Esophagus (tissue), 2 donors: Measurements from ENCODE around the gene SPEG. TPM values are rescaled to one million over a fixed set of nuclear protein-coding genes. Genes with fewer than 3 reads are reported as not detected.

Experiments used
- H3K27ac ChIP-seq, 2 donors: one replicate each; pipeline ENCODE4 v1.5.1; 2013; ENCODE audit warnings: low read depth in 2 of 2, mild to moderate bottlenecking in 2 of 2, inconsistent platforms in 1 of 2, low read length in 1 of 2, moderate library complexity in 1 of 2
- H3K27me3 ChIP-seq, 2 donors: one replicate each; pipeline ENCODE4 v1.6.1; 2013; ENCODE audit warnings: low read length in 2 of 2, control low read depth in 1 of 2, mild to moderate bottlenecking in 1 of 2; ENCODE audit not compliant: insufficient read depth in 2 of 2, control insufficient read depth in 1 of 2
- H3K36me3 ChIP-seq, 2 donors: one replicate each; pipeline ENCODE4 v1.6.1; 2013; ENCODE audit warnings: low read length in 1 of 2; ENCODE audit not compliant: control insufficient read depth in 2 of 2, insufficient read depth in 2 of 2
- H3K4me1 ChIP-seq, 2 donors: one replicate each; pipeline ENCODE4 v1.6.1; 2013; ENCODE audit warnings: low read length in 1 of 2; ENCODE audit not compliant: control insufficient read depth in 2 of 2, insufficient read depth in 2 of 2
- H3K4me3 ChIP-seq, 2 donors: one replicate each; pipeline ENCODE4 v1.5.1; 2013; ENCODE audit warnings: low read length in 2 of 2, mild to moderate bottlenecking in 2 of 2, low read depth in 1 of 2, moderate library complexity in 1 of 2
- H3K9me3 ChIP-seq, 2 donors: one replicate each; pipeline ENCODE4 v1.6.1; 2013; ENCODE audit warnings: mild to moderate bottlenecking in 2 of 2, low read depth in 1 of 2, low read length in 1 of 2, moderate library complexity in 1 of 2; ENCODE audit not compliant: control insufficient read depth in 2 of 2, insufficient read depth in 1 of 2
- WGBS, 2 donors: extraction: QIAGEN DNeasy Blood & Tissue Kit; methylation state at CpG; one replicate each; pipeline ENCODE4 v1.1.7; 2013; 5-methylcytosine and 5-hydroxymethylcytosine counted together
- polyA plus RNA-seq, 2 donors: library from polyadenylated mRNA; stranded (reverse); fragments of 200-250 nt; gene quantifications; one replicate each; pipeline ENCODE4 v1.2.3, GENCODE V29; 2013
- donor health status: healthy with polysubstance abuse.
- donor health status: Bipolar disorder and iron deficiency.

Gene SPEG
- polyA plus RNA-seq, 2 donors: 22.3 to 37.7 TPM

DNA sequence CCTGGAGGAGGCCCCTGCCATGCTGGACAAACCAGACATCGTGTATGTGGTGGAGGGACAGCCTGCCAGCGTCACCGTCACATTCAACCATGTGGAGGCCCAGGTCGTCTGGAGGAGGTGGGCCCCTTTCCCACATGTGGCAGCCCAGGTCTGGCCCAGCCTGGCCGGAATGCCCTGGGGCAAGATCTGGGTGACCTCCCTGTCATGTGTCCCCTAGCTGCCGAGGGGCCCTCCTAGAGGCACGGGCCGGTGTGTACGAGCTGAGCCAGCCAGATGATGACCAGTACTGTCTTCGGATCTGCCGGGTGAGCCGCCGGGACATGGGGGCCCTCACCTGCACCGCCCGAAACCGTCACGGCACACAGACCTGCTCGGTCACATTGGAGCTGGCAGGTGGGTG lies 38.9 kb downstream of the SPEG start:
- Histone ChIP-seq H3K9me3 (no peaks in the 10 kb centered on the region), H3K36me3 (no peaks in the 10 kb centered on the region), H3K4me3 (no peak overlapping the region), H3K4me1 (peaks cover 0 to 4% of the 10 kb centered on the region in 2 donors), H3K27ac (no peak overlapping the region), H3K27me3 (no peaks in the 10 kb centered on the region)
- WGBS, 2 donors: 84 to 88% methylated on average over 18 of the region's 18 CpGs

- no peaks in the 10 kb centered on the region for H3K27me3 ChIP-seq
- no peaks in the 10 kb centered on the region for H3K9me3 ChIP-seq
- WGBS, 2 donors: 72 to 75% methylated on average over 11 of the region's 11 CpGs
- no peaks in the 10 kb centered on the region for H3K36me3 ChIP-seq
- H3K4me3 ChIP-seq: no peak overlapping the region
- H3K4me1 ChIP-seq: peaks cover 0 to 4% of the 10 kb centered on the region in 2 donors
- H3K27ac ChIP-seq: no peak overlapping the region
Observed at GRCh38 chr2:219474285-219475060, 39.8 kb downstream of the SPEG start.

- H3K4me3 ChIP-seq: no peak overlapping the region
- no peaks in the 10 kb centered on the region for H3K9me3 ChIP-seq
- H3K27me3 ChIP-seq: no peaks in the 10 kb centered on the region
- 78 to 79% methylated on average over 6 of the region's 6 CpGs for WGBS, 2 donors
- H3K36me3 ChIP-seq: no peaks in the 10 kb centered on the region
- peaks cover 0 to 4% of the 10 kb centered on the region in 2 donors for H3K4me1 ChIP-seq
- H3K27ac ChIP-seq: no peak overlapping the region
Observed at GRCh38 chr2:219475278-219475677, 40.6 kb downstream of the SPEG start.

DNA sequence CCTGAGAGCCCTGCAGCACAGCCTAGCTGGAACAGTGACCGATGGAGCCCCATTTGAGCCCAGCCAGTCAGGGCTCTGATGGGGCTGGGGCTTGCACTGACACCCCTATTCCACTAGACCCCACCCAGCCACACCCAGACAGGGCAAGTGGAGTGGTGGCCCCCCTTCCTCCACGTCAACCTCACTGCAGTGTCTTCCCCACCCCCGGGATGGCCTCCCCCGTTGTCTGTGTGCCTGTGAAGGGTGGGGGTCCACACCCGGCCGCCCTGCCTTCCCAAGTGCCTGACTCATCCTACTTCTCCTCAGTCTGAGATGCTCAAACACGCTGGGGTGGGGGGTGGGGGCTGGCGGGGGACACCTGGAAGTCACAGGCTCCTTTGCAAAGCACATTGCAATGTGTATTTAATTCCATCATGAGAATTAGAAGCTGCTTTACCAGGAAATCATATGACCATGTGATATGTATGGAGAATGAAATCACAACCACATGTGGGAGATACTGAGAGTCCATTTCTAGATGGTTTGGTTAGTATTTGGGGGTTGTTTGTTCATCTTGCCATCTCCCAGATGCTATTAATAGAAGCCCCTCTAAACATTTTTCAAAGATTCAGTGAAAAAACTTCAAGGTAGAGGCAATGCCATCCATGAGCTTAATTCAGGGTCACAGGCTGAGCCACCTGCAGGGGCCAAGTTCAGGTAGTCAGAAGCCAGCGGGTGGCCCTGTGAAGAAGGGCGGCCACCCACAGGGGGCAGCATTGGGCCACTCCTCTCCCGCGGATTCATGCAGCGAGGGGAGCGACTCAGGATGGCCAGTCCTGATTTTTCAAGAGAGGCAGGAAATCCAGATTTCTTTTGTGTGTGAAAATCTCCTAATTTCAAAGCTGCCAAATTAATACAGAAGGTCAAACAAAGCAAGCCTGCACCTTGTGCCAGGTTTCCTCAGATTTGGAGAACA lies 41.3 kb downstream of the SPEG start:
- no peaks in the 10 kb centered on the region for H3K9me3 ChIP-seq
- H3K27me3 ChIP-seq: no peaks in the 10 kb centered on the region
- H3K36me3 ChIP-seq: no peaks in the 10 kb centered on the region
- H3K4me1 ChIP-seq: peaks cover 0 to 4% of the 10 kb centered on the region in 2 donors
- WGBS, 2 donors: 31 to 35% methylated on average over 14 of the region's 14 CpGs
- H3K27ac ChIP-seq: no peak overlapping the region
- H3K4me3 ChIP-seq: no peak overlapping the region

DNA sequence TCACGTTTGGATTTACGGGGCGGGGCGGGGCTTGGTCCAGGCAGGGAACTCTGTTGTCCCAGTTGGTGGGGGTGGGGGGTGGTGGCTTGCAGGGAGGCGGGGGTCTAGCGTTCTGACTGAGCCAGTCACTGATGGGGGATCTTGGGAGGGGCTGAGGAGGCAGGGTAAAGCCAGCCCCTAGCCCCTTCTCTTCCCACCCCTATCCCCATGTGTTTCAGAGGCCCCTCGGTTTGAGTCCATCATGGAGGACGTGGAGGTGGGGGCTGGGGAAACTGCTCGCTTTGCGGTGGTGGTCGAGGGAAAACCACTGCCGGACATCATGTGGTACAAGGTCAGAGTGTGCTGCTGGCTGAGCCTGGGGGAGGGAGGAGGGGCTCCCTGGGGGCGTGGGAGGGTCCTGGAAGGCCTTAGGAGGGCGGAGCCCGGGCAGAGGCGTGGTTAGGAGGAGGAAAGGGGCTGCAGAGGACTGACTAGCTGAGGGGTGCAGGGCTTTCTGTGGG lies 42.1 kb downstream of the SPEG start:
- Histone ChIP-seq H3K27me3 (no peaks in the 10 kb centered on the region), H3K27ac (no peak overlapping the region), H3K4me1 (peaks cover 0 to 4% of the 10 kb centered on the region in 2 donors), H3K9me3 (no peaks in the 10 kb centered on the region), H3K4me3 (no peak overlapping the region), H3K36me3 (no peaks in the 10 kb centered on the region)
- 12 to 18% methylated on average over 16 of the region's 16 CpGs for WGBS, 2 donors

GRCh38 chr2:219477179-219477578 lies 42.5 kb downstream of the SPEG start:
- H3K4me1 ChIP-seq: peaks cover 0 to 4% of the 10 kb centered on the region in 2 donors
- no peak overlapping the region for H3K4me3 ChIP-seq
- H3K36me3 ChIP-seq: no peaks in the 10 kb centered on the region
- no peaks in the 10 kb centered on the region for H3K9me3 ChIP-seq
- WGBS, 2 donors: 80 to 83% methylated on average over 13 of the region's 13 CpGs
- peak overlapping the region in 1 of 2 donors; percentile 28 for H3K27ac ChIP-seq
- no peaks in the 10 kb centered on the region for H3K27me3 ChIP-seq

- 77 to 84% methylated on average over 15 of the region's 15 CpGs for WGBS, 2 donors
- Histone ChIP-seq H3K27me3 (no peaks in the 10 kb centered on the region), H3K4me3 (no peak overlapping the region), H3K4me1 (peaks cover 0 to 4% of the 10 kb centered on the region in 2 donors), H3K27ac (peak overlapping the region in 1 of 2 donors; percentile 24), H3K9me3 (no peaks in the 10 kb centered on the region), H3K36me3 (no peaks in the 10 kb centered on the region)
Observed at GRCh38 chr2:219477815-219478214, 43.2 kb downstream of the SPEG start.

- Histone ChIP-seq H3K4me1 (no peaks in the 10 kb centered on the region), H3K27ac (no peak overlapping the region), H3K9me3 (no peaks in the 10 kb centered on the region), H3K27me3 (peaks cover 0 to 8% of the 10 kb centered on the region in 2 donors), H3K4me3 (no peak overlapping the region), H3K36me3 (no peaks in the 10 kb centered on the region)
- 81 to 83% methylated on average over 8 of the region's 8 CpGs for WGBS, 2 donors
Observed at GRCh38 chr2:219478916-219479315, 44.3 kb downstream of the SPEG start.

DNA sequence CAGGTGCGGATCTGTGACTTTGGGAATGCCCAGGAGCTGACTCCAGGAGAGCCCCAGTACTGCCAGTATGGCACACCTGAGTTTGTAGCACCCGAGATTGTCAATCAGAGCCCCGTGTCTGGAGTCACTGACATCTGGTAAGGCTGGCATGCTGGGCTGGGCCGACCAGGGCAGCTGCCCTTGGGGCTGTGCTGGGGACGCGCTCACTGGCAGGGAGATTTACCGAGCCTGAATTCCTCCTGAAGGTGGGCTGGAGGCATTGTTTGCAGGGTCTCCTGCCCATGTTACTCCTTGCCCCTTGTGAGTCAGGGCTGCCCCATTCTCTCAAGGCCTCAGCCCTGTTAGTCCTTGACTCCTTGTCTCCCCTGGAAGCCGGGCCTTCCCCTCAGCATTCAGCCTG lies 45.4 kb downstream of the SPEG start:
- H3K9me3 ChIP-seq: no peaks in the 10 kb centered on the region
- H3K27ac ChIP-seq: no peak overlapping the region
- H3K36me3 ChIP-seq: no peaks in the 10 kb centered on the region
- 83 to 91% methylated on average over 8 of the region's 8 CpGs for WGBS, 2 donors
- peaks cover 5 to 8% of the 10 kb centered on the region in 2 donors for H3K4me1 ChIP-seq
- H3K4me3 ChIP-seq: no peak overlapping the region
- H3K27me3 ChIP-seq: peaks cover 0 to 18% of the 10 kb centered on the region in 2 donors
